ENCODE data around the gene CTNNAL1. TPM values are rescaled to one million over a fixed set of nuclear protein-coding genes. Genes with fewer than 3 reads are reported as not detected.

The CTNNAL1 gene
- total and polyA plus RNA-seq, 9 of the 15 experiments (the other 6 are each of a cell fraction or from before 2014, with no cell fraction given): 23.2 to 78.0 (median 46.7) TPM

- TF ChIP-seq REST (IDR thresholded peaks at IDR 0.05; ENCODE audit: borderline replicate concordance) (no peak), REST (CRISPR knock-in tag; IDR thresholded peaks at IDR 0.05; ENCODE audit: low read depth) (no peak), ZFP36 (IDR thresholded peaks at IDR 0.05; ENCODE audit: low read depth, low read length, partially characterized antibody) (peak; percentile 27), ZNF699 (CRISPR knock-in tag; IDR thresholded peaks at IDR 0.05; ENCODE audit: insufficient replicate concordance) (no peak), E2F8 (IDR thresholded peaks at IDR 0.05; ENCODE audit: low read depth, partially characterized antibody) (no peak), JUNB (CRISPR knock-in tag; conservative IDR thresholded peaks at IDR 0.05) (peak; percentile 65), CBX3 (IDR thresholded peaks at IDR 0.05; ENCODE audit: borderline replicate concordance in 1 of 2, low read length in 2 of 2) (no peak), SMARCC2 (IDR thresholded peaks at IDR 0.05; ENCODE audit: low read depth) (no peak), CREB1 (IDR thresholded peaks at IDR 0.05) (no peak), CREB1 (CRISPR knock-in tag; IDR thresholded peaks at IDR 0.05) (peak; percentile 28; the same call in 1 of the 2 replicates), E2F6 (IDR thresholded peaks at IDR 0.05; ENCODE audit: borderline replicate concordance in 1 of 2, extremely low read depth in 1 of 2, insufficient read depth in 1 of 2, insufficient read length in 1 of 2, low read depth in 1 of 2, low read length in 1 of 2, poor library complexity in 1 of 2, severe bottlenecking in 1 of 2) (peak in 1 of 2 experiments; percentile 30)
Observed at GRCh38 chr9:109012009-109012875, 1.1 kb downstream of the CTNNAL1 start (continued).
